Measurements from ENCODE around the gene NT5C.

The NT5C gene

DNA sequence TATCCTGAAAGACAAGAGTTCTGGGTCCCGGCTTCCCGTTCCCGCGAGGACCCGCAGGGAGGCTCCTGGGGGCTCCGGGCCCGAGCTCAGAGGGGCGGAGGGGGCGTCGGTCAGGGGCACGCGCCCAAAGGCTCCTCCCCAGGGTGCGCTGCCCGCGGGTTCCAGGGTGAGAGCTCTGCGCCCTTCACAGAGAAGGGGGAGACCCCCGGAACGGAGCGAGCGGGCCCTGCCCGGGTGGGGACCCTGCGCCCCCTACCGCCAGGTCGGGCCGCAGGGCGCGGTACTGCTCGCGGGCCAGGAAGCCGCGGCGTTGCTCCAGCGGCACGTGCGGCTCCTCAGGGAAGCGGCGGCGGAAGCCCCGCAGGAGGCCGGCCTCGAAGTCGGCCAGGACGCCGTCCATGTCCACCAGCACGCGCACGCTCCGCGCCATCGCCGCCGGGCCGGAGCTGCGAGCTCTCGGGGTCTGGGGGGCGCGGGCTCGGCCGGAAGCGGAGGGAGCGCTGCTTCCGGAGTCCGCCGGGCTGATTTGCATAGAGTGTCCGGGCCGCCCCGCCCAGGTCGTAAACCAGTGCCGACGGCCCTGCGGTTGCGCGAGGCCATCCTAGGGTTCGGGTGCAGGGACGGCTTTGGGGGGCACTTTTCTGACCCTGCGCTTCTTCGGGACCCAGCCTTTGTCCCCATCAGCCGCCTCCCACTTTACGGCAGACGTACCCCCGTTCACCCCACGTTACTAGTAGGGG is at the start of gene NT5C:
TSS of gene NT5C (minus strand) at position 465 of the 740 bp plus-strand sequence. CDS start at position 430, 35 bp downstream.
- Histone ChIP-seq H3K4me3 (IDR thresholded peaks at IDR 0.05; ENCODE audit: insufficient read depth, low read depth, low read length) (peak within 1 kb of the TSS; percentile 45), H2AFZ (ENCODE audit: low read depth) (peak within 1 kb of the TSS; percentile 90)

DNA sequence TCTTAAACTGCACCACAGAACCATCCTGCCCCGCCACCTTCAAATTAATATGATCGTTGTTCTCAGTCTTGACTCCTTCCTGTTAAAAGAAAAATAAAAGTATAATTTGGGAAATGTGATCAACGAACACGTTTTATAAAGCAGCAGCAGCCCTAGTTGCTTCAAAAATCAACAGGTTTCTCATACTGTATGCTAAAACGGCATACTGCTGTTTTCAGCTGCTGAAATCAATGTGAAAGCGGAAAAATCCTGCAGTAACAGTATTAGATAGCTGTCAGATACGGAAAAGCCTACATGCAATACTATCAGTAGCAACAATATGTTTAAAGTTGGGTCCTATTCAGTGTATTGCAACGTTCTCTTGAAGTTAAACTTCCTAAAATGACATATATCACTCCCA is 49.6 kb upstream of the NT5C start:
- peak overlapping the region; percentile 91 for H3K4me2 ChIP-seq
- TF ChIP-seq, protein P1, sequence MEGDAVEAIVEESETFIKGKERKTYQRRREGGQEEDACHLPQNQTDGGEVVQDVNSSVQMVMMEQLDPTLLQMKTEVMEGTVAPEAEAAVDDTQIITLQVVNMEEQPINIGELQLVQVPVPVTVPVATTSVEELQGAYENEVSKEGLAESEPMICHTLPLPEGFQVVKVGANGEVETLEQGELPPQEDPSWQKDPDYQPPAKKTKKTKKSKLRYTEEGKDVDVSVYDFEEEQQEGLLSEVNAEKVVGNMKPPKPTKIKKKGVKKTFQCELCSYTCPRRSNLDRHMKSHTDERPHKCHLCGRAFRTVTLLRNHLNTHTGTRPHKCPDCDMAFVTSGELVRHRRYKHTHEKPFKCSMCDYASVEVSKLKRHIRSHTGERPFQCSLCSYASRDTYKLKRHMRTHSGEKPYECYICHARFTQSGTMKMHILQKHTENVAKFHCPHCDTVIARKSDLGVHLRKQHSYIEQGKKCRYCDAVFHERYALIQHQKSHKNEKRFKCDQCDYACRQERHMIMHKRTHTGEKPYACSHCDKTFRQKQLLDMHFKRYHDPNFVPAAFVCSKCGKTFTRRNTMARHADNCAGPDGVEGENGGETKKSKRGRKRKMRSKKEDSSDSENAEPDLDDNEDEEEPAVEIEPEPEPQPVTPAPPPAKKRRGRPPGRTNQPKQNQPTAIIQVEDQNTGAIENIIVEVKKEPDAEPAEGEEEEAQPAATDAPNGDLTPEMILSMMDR (conservative IDR thresholded peaks at IDR 0.05; ENCODE audit: low read depth, low read length), result no peak
- H3K79me2 ChIP-seq (ENCODE audit: insufficient read depth, low read depth), result peaks cover 65% of the 10 kb centered on the region
- H3K4me3 ChIP-seq (IDR thresholded peaks at IDR 0.05; ENCODE audit: insufficient read depth, low read depth, low read length), result no peak overlapping the region
- H3K4me1 ChIP-seq (ENCODE audit: low read depth, poor library complexity, severe bottlenecking), result peaks cover 32% of the 10 kb centered on the region
- H3K27ac ChIP-seq, result peak overlapping the region; percentile 99; the same call in 1 of the 2 replicates
- peaks cover 20% of the 10 kb centered on the region for H4K20me1 ChIP-seq (ENCODE audit: insufficient read depth)
- no peak overlapping the region for H2AFZ ChIP-seq (ENCODE audit: low read depth)
- H3K36me3 ChIP-seq (ENCODE audit: insufficient read depth), result peaks cover 25% of the 10 kb centered on the region; the same call in 1 of the 2 replicates
- no peaks in the 10 kb centered on the region for H3K27me3 ChIP-seq (ENCODE audit: insufficient read depth, low read depth)
- H3K9ac ChIP-seq, result peak overlapping the region; percentile 97; the same call in 1 of the 2 replicates

More for the DNA sequence above, at the start of gene NT5C:
- TF ChIP-seq, protein P1 (conservative IDR thresholded peaks at IDR 0.05; ENCODE audit: low read depth, low read length), result peak; percentile 74
- H3K36me3 ChIP-seq (ENCODE audit: insufficient read depth), result no peaks in the 10 kb centered on the region
- H3K27me3 ChIP-seq (ENCODE audit: insufficient read depth, low read depth), result no peaks in the 10 kb centered on the region
- no peaks in the 10 kb centered on the region for H4K20me1 ChIP-seq (ENCODE audit: insufficient read depth)
- H3K27ac ChIP-seq, result peak within 1 kb of the TSS; percentile 64
- peaks cover 24% of the 10 kb centered on the region for H3K4me1 ChIP-seq (ENCODE audit: low read depth, poor library complexity, severe bottlenecking)
- H3K9ac ChIP-seq, result peak within 1 kb of the TSS; percentile 85
- peak within 1 kb of the TSS; percentile 65 for H3K4me2 ChIP-seq
- H3K79me2 ChIP-seq (ENCODE audit: insufficient read depth, low read depth), result peaks cover 8% of the 10 kb centered on the region; the same call in 1 of the 2 replicates

DNA sequence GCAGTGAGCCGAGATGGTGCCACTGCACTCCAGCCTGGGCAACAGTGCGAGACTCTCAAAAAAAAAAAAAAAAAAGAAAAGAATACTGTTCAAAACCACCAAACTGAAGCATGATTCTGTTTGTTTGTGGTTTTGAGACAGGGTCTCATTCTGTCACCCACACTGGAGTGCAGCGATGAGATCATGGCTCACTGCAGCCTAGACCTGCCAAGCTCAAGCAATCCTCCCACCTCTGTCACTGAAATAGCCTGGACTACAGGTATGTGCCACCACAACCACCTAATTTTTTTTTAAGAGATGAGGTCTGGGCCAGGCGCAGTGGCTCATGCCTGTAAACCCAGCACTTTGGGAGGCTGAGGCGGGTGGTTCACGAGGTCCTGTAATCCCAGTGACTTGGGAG is 46.9 kb upstream of the NT5C start:
- no peak overlapping the region for H3K4me3 ChIP-seq (IDR thresholded peaks at IDR 0.05; ENCODE audit: insufficient read depth, low read depth, low read length)
- H3K79me2 ChIP-seq (ENCODE audit: insufficient read depth, low read depth), result peaks cover 91% of the 10 kb centered on the region
- no peak overlapping the region for H3K27ac ChIP-seq
- peaks cover 38% of the 10 kb centered on the region for H3K36me3 ChIP-seq (ENCODE audit: insufficient read depth)
- H3K9ac ChIP-seq, result no peak overlapping the region
- peaks cover 20% of the 10 kb centered on the region for H4K20me1 ChIP-seq (ENCODE audit: insufficient read depth)
- H3K27me3 ChIP-seq (ENCODE audit: insufficient read depth, low read depth), result no peaks in the 10 kb centered on the region
- TF ChIP-seq, protein P1 (conservative IDR thresholded peaks at IDR 0.05; ENCODE audit: low read depth, low read length), result no peak
- no peak overlapping the region for H3K4me2 ChIP-seq
- peaks cover 28% of the 10 kb centered on the region for H3K4me1 ChIP-seq (ENCODE audit: low read depth, poor library complexity, severe bottlenecking)
- no peak overlapping the region for H2AFZ ChIP-seq (ENCODE audit: low read depth)

DNA sequence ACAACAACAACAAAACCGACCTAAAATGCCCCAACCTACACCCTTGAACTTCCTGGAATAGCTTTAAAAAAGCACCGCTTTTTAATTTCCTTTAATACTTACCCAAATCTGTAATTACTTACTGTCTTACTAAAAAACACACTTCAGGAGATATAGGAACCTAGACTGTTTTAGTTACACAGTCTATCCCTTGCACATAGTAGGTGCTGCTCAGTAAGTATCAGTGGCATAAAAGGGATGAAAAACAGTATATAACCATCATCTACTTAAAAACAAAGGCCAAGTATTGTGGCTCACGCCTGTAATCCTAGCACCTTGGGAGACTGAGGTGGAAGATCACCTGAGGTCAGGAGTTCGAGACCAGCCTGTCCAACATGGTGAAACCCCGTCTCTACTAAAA is 45.1 kb upstream of the NT5C start:
- H4K20me1 ChIP-seq (ENCODE audit: insufficient read depth), result peaks cover 17% of the 10 kb centered on the region
- H3K4me2 ChIP-seq, result no peak overlapping the region
- H3K36me3 ChIP-seq (ENCODE audit: insufficient read depth), result peaks cover 38% of the 10 kb centered on the region
- H3K27ac ChIP-seq, result no peak overlapping the region
- no peak overlapping the region for H3K9ac ChIP-seq
- H3K4me3 ChIP-seq (IDR thresholded peaks at IDR 0.05; ENCODE audit: insufficient read depth, low read depth, low read length), result no peak overlapping the region
- TF ChIP-seq, protein P1 (conservative IDR thresholded peaks at IDR 0.05; ENCODE audit: low read depth, low read length), result no peak
- no peaks in the 10 kb centered on the region for H3K27me3 ChIP-seq (ENCODE audit: insufficient read depth, low read depth)
- H3K79me2 ChIP-seq (ENCODE audit: insufficient read depth, low read depth), result peaks cover 94% of the 10 kb centered on the region
- no peak overlapping the region for H2AFZ ChIP-seq (ENCODE audit: low read depth)
- peaks cover 27% of the 10 kb centered on the region for H3K4me1 ChIP-seq (ENCODE audit: low read depth, poor library complexity, severe bottlenecking)

Data from KMS-11 (cell line).